B cell (primary cell): ENCODE results near the gene RPP25L. TPM values are rescaled to one million over a fixed set of nuclear protein-coding genes. Genes with fewer than 3 reads are reported as not detected.
A peak's percentile ranks its signal among the peaks of the same experiment; 100 is the strongest.

Experiments
- ATAC-seq: fragments of 200-7000 bp; cut with Tn5 transposase; one replicate; pipeline ENCODE4 v1.10.0; 2021; ENCODE audit warnings: low read depth, mild to moderate bottlenecking, moderate number of reproducible peaks, moderate library complexity
- CTCF ChIA-PET: fragments of 350-600 bp; sonication (Branson Sonifier 250); formaldehyde crosslinking; loops from one replicate; lab custom pipeline; 2021; ENCODE audit warnings: antibody characterized with exemption, inconsistent platforms; lab: Charles Lee
- POLR2A ChIA-PET: fragments of 350-600 bp; sonication (Branson Sonifier 250); formaldehyde crosslinking; loops from one replicate; lab custom pipeline; 2021; ENCODE audit warnings: antibody characterized with exemption; lab: Charles Lee
- DNase-seq: peaks from one replicate; pipeline ENCODE4 v3.0.0; 2013
- H2AFZ ChIP-seq: 2 replicates; pipeline ENCODE4 v1.6.1; 2012; ENCODE audit warnings: mild to moderate bottlenecking, low read depth, low read length; ENCODE audit not compliant: insufficient read depth, poor library complexity, severe bottlenecking
- H3K27ac ChIP-seq, 2 donors: 1 replicate in 1 of 2; 2 replicates in 1 of 2; pipeline ENCODE4 v1.5.1; 2012 to 2013; ENCODE audit warnings: low read length in 2 of 2, mild to moderate bottlenecking in 2 of 2, moderate library complexity in 1 of 2
- H3K27me3 ChIP-seq, 4 experiments: fragments of 200-600 bp in 1 of 4; sonication (generic) in 1 of 4; replicated peaks in 1 of 4; 1 replicate in 2 of 4; 2 replicates in 2 of 4; pipeline versions ENCODE4 v1.6.1 to v1.7.0; 2013 to 2016; ENCODE audit warnings: low read length in 3 of 4, mild to moderate bottlenecking in 2 of 4, mixed read lengths in 1 of 4, moderate library complexity in 1 of 4; ENCODE audit not compliant: insufficient read depth in 4 of 4, control insufficient read depth in 3 of 4; ENCODE audit errors: control extremely low read depth in 1 of 4
- H3K36me3 ChIP-seq, 2 experiments: replicated peaks in 1 of 2; 1 replicate in 1 of 2; 2 replicates in 1 of 2; pipeline versions ENCODE4 v1.6.1 to v1.7.1; 2013; ENCODE audit warnings: low read length in 1 of 2; ENCODE audit not compliant: insufficient read depth in 2 of 2, control insufficient read depth in 1 of 2; ENCODE audit errors: control extremely low read depth in 1 of 2, extremely low read depth in 1 of 2
- H3K4me1 ChIP-seq, 2 donors: fragments of 200-600 bp in 1 of 2; sonication (generic) in 1 of 2; 1 replicate in 1 of 2; 2 replicates in 1 of 2; pipeline versions ENCODE4 v1.5.1 to v1.6.1; 2013 to 2017; ENCODE audit warnings: low read length in 2 of 2; ENCODE audit not compliant: control insufficient read depth in 2 of 2, insufficient read depth in 2 of 2
- H3K4me2 ChIP-seq: replicated peaks from 2 replicates; pipeline ENCODE3; 2012; ENCODE audit warnings: mild to moderate bottlenecking, low read depth, low read length; ENCODE audit not compliant: poor library complexity, severe bottlenecking
- H3K4me3 ChIP-seq, 5 experiments: fragments of 200-600 bp in 1 of 5; sonication (generic) in 1 of 5; 1 replicate in 3 of 5; 2 replicates in 2 of 5; pipeline versions ENCODE4 v1.5.1 to v1.7.0; 2011 to 2016; ENCODE audit warnings: low read length in 4 of 5, mild to moderate bottlenecking in 4 of 5, low read depth in 2 of 5, control low read depth in 1 of 5, moderate library complexity in 1 of 5; ENCODE audit not compliant: insufficient read depth in 1 of 5; ENCODE audit errors: control extremely low read depth in 1 of 5, extremely low read depth in 1 of 5
- H3K79me2 ChIP-seq: fragments of 200-600 bp; sonication (generic); one replicate; pipeline ENCODE4 v1.6.0; 2016; ENCODE audit warnings: low read length; ENCODE audit not compliant: control insufficient read depth, insufficient read depth
- H3K9ac ChIP-seq: fragments of 200-600 bp; sonication (generic); 2 replicates; pipeline ENCODE4 v1.6.1; 2017; ENCODE audit warnings: mild to moderate bottlenecking, low read length, moderate library complexity
- H3K9me3 ChIP-seq, 3 donors: one replicate each; pipeline versions ENCODE4 v1.6.1 to v1.7.1; 2013; ENCODE audit warnings: low read length in 2 of 3; ENCODE audit not compliant: control insufficient read depth in 2 of 3, insufficient read depth in 1 of 3; ENCODE audit errors: control extremely low read depth in 1 of 3
- H4K20me1 ChIP-seq: 2 replicates; pipeline ENCODE4 v1.6.0; 2012; ENCODE audit warnings: mild to moderate bottlenecking, low read length; ENCODE audit not compliant: insufficient read depth, control insufficient read depth, poor library complexity, severe bottlenecking
- H3K27ac Mint-ChIP-seq: one replicate; pipeline ENCODE4 v1.8.0; 2021; ENCODE audit warnings: mixed read lengths
- H3K27me3 Mint-ChIP-seq: one replicate; pipeline ENCODE4 v1.8.0; 2021; ENCODE audit warnings: mixed read lengths
- H3K4me1 Mint-ChIP-seq: one replicate; pipeline ENCODE4 v1.8.0; 2021; ENCODE audit warnings: mixed read lengths
- H3K4me3 Mint-ChIP-seq: one replicate; pipeline ENCODE4 v1.8.0; 2021; ENCODE audit warnings: mixed read lengths
- H3K9me3 Mint-ChIP-seq: one replicate; pipeline ENCODE4 v1.8.0; 2022; ENCODE audit warnings: mixed read lengths; ENCODE audit not compliant: insufficient read depth
- CTCF ChIP-seq: fragments of 200-600 bp; IDR thresholded peaks from one replicate; pipeline ENCODE4 v1.8.0; 2022; ENCODE audit warnings: antibody characterized with exemption, mild to moderate bottlenecking
- EZH2 ChIP-seq: IDR thresholded peaks from 2 replicates; pipeline ENCODE4 v1.6.1; 2012; ENCODE audit warnings: borderline replicate concordance, low read depth, mild to moderate bottlenecking, moderate library complexity, low read length; ENCODE audit not compliant: insufficient read depth, poor library complexity, severe bottlenecking
- WGBS: methylation state at CpG from one replicate; pipeline ENCODE4 v1.1.5; 2013; ENCODE audit warnings: missing lambda C conversion rate; ENCODE audit not compliant: insufficient coverage; 5-methylcytosine and 5-hydroxymethylcytosine counted together
- intact Hi-C: fragments of 100-400 bp; cut with micrococcal nuclease; formaldehyde crosslinking; loops from one replicate; pipeline ENCODE4 v1.10.0; 2022
- polyA plus RNA-seq: library from polyadenylated mRNA; depleted of rRNA; stranded (reverse); fragments of >200 nt; gene quantifications from 2 replicates; pipeline ENCODE4 v1.2.3, GENCODE V29; 2012
- total RNA-seq, 2 donors: library from RNA; stranded (reverse); fragments of 120-200 nt in 1 of 2; gene quantifications; 1 replicate in 1 of 2; 2 replicates in 1 of 2; pipeline versions ENCODE4 v1.2.3 to v1.2.4, GENCODE V29; 2013 to 2022

The RPP25L gene
- total and polyA plus RNA-seq, 2 donors (not counting 1 experiment from before 2014, with no cell fraction given): 20.2 to 27.0 TPM

DNA sequence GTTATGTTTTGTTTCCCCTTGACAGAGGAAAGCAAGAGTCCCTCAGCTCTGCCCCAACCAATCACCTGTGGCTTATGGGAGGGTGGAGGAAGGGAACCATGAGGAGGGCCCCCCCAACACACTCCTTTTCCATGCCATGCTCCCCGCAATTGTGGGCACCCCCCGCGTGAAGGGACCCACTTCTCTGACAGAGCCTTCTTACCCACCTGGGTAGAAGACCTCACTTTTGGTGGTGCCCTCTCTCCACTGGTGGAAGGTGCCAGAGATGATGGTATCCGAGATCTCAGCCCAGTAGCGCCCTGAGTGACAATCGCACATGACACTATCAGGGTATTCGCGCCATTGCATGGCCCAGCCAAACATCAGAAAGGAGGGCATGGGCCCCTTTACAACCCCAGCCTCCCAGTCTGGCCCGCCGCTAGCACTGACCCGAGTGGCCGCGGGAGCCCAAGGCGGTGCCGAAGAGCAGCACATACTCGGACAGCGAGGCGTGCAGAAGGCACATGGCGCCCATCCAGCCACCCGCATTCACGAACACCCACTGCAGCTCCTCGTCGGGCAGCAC is 25.0 kb upstream of the RPP25L start:
- intact Hi-C loops: loop anchor here (1.0 to 2.0 kb wide), 7 partner anchors 9 to 260 kb away; partner anchors contain the start of genes DCTN3, DNAI1, FAM219A and GALT
- Mint-ChIP-seq H3K4me3 (peak overlapping the region; percentile 92), H3K27me3 (no peaks in the 10 kb centered on the region), H3K9me3 (no peaks in the 10 kb centered on the region), H3K4me1 (peaks cover 30% of the 10 kb centered on the region), H3K27ac (peak overlapping the region; percentile 61)
- 11% methylated on average over 20 of the region's 23 CpGs for WGBS
- Histone ChIP-seq H3K36me3 (peaks cover 0 to 3% of the 10 kb centered on the region in 2 experiments), H3K9me3 (no peaks in the 10 kb centered on the region), H3K4me3 (peak overlapping the region; percentile 3 to 80 (median 63)), H2AFZ (peak overlapping the region; percentile 92), H3K27me3 (no peaks in the 10 kb centered on the region), H3K4me2 (peak overlapping the region; percentile 95), H3K79me2 (peaks cover 26% of the 10 kb centered on the region), H4K20me1 (peaks cover 16% of the 10 kb centered on the region), H3K4me1 (peaks cover 16 to 32% of the 10 kb centered on the region in 2 donors), H3K9ac (peak overlapping the region; percentile 79), H3K27ac (peak overlapping the region; percentile 28 to 69)
- POLR2A ChIA-PET: interaction anchor here (0.6 to 2.8 kb wide), 7 partner anchors 10 to 624 kb away, joined by 4 to 31 read pairs (median 10); partner anchors contain the start of genes DCTN3, GALT and RPP25L
- ATAC-seq (no peak), DNase-seq (no peak)
- CTCF ChIA-PET: interaction anchor here (0.7 to 8.4 kb wide), 9 partner anchors 7 to 508 kb away, joined by 3 to 150 read pairs (median 5); partner anchors contain the start of genes DCTN3, GALT and RPP25L
- TF ChIP-seq EZH2: no peak

GRCh38 chr9:34635556-34635955 is 23.7 kb upstream of the RPP25L start:
- peak overlapping the region; percentile 66 for H3K4me3 Mint-ChIP-seq
- H3K27ac Mint-ChIP-seq: peak overlapping the region; percentile 41

More at GRCh38 chr9:34635556-34635955, 23.7 kb upstream of the RPP25L start:
- WGBS: 88% methylated on average over 8 of the region's 14 CpGs
- TF ChIP-seq EZH2: no peak
- TF ChIP-seq CTCF: no peak
- ChIA-PET CTCF (interaction anchor here (1.2 to 8.4 kb wide), 12 partner anchors 12 to 302 kb away, joined by 3 to 150 read pairs (median 15); partner anchors contain the start of genes DCTN3, GALT and RPP25L), POLR2A (no interaction called here)
- peaks cover 16% of the 10 kb centered on the region for H4K20me1 ChIP-seq
- no peak overlapping the region for H3K4me3 ChIP-seq
- peaks cover 3% of the 10 kb centered on the region for H3K27me3 Mint-ChIP-seq
- no peak overlapping the region for H3K9ac ChIP-seq
- no peak for DNase-seq
- intact Hi-C loops: no loop called here
- H3K4me1 Mint-ChIP-seq: peaks cover 30% of the 10 kb centered on the region
- no peaks in the 10 kb centered on the region for H3K9me3 Mint-ChIP-seq
- no peak overlapping the region for H2AFZ ChIP-seq
- peaks cover 0 to 4% (median 0%) of the 10 kb centered on the region in 4 experiments for H3K27me3 ChIP-seq
- peaks cover 0 to 3% of the 10 kb centered on the region in 2 experiments for H3K36me3 ChIP-seq
- peak overlapping the region; percentile 17 for H3K4me2 ChIP-seq
- H3K27ac ChIP-seq: no peak overlapping the region
- H3K9me3 ChIP-seq: no peaks in the 10 kb centered on the region
- H3K4me1 ChIP-seq: peaks cover 16 to 32% of the 10 kb centered on the region in 2 donors
- peaks cover 26% of the 10 kb centered on the region for H3K79me2 ChIP-seq
- no peak for ATAC-seq
